ENCODE data around the gene GBE1.

- TF ChIP-seq CTCF (IDR thresholded peaks at IDR 0.05) (no peak), SMAD3 (CRISPR knock-in tag; IDR thresholded peaks at IDR 0.05; ENCODE audit: borderline replicate concordance) (no peak)
Measured at GRCh38 chr3:81585937-81586336, 175.5 kb downstream of the GBE1 start.
